Nephron progenitor cell (in vitro differentiated cells): ENCODE measurements around the gene RCCD1.
"Not testable (repeated sequence)": the region's sequence is repeated elsewhere in the genome, so short reads cannot be mapped to it uniquely, and the experiment has no call there.

Experiments used
- DNase-seq: peaks from one replicate; pipeline ENCODE4 v3.0.0; 2021
- H3K27ac Mint-ChIP-seq: 2 replicates; pipeline ENCODE4 v1.8.0; 2021; ENCODE audit warnings: mild to moderate bottlenecking, moderate library complexity, mixed read lengths
- H3K27me3 Mint-ChIP-seq: 2 replicates; pipeline ENCODE4 v1.8.0; 2021; ENCODE audit warnings: mild to moderate bottlenecking, low read depth, mixed read lengths; ENCODE audit not compliant: poor library complexity
- H3K36me3 Mint-ChIP-seq: 2 replicates; pipeline ENCODE4 v1.8.0; 2021; ENCODE audit warnings: low read depth, mixed read lengths
- H3K4me1 Mint-ChIP-seq: 2 replicates; pipeline ENCODE4 v1.8.0; 2021; ENCODE audit warnings: mixed read lengths
- H3K4me3 Mint-ChIP-seq: 2 replicates; pipeline ENCODE4 v1.8.0; 2021; ENCODE audit warnings: mild to moderate bottlenecking, moderate library complexity, mixed read lengths
- H3K9me3 Mint-ChIP-seq: 2 replicates; pipeline ENCODE4 v1.8.0; 2021; ENCODE audit warnings: mild to moderate bottlenecking, moderate library complexity, mixed read lengths
- TF ChIP-seq, protein P1 (sequence below): fragments of 200-600 bp; sonication (generic); IDR thresholded peaks from 2 replicates; pipeline ENCODE4 v1.5.0; 2021; ENCODE audit warnings: antibody characterized with exemption

RCCD1 gene

GRCh38 chr15:90907838-90908507 is 46.7 kb upstream of the RCCD1 start:
- Mint-ChIP-seq H3K36me3 (peaks cover 33% of the 10 kb centered on the region), H3K9me3 (no peaks in the 10 kb centered on the region), H3K27me3 (peaks cover 13% of the 10 kb centered on the region), H3K27ac (no peak overlapping the region), H3K4me3 (no peak overlapping the region), H3K4me1 (peaks cover 12% of the 10 kb centered on the region)
- no peak for DNase-seq
- TF ChIP-seq, protein P1, sequence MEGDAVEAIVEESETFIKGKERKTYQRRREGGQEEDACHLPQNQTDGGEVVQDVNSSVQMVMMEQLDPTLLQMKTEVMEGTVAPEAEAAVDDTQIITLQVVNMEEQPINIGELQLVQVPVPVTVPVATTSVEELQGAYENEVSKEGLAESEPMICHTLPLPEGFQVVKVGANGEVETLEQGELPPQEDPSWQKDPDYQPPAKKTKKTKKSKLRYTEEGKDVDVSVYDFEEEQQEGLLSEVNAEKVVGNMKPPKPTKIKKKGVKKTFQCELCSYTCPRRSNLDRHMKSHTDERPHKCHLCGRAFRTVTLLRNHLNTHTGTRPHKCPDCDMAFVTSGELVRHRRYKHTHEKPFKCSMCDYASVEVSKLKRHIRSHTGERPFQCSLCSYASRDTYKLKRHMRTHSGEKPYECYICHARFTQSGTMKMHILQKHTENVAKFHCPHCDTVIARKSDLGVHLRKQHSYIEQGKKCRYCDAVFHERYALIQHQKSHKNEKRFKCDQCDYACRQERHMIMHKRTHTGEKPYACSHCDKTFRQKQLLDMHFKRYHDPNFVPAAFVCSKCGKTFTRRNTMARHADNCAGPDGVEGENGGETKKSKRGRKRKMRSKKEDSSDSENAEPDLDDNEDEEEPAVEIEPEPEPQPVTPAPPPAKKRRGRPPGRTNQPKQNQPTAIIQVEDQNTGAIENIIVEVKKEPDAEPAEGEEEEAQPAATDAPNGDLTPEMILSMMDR, result no peak

DNA sequence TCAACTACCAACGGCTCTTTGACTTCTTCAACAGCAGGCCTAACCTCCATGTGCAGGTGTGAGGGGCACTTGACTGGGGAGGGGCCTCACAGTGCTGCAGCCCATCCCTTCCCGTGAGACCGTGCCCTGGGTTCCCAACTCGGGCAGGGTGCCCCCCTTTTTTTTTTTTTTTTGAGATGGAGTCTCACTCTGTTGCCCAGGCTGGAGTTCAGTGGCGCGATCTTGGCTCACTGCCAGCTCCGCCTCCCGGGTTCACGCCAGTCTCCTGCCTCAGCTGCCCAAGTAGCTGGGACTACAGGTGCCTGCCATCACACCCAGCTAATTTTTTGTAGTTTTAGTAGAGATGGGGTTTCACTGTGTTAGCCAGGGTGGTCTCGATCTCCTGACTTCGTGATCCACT is 45.2 kb upstream of the RCCD1 start:
- not testable (repeated sequence) for H3K9me3 Mint-ChIP-seq, DNase-seq, H3K4me1 Mint-ChIP-seq, H3K27ac Mint-ChIP-seq, H3K4me3 Mint-ChIP-seq, H3K27me3 Mint-ChIP-seq
- H3K36me3 Mint-ChIP-seq, result peaks cover 38% of the 10 kb centered on the region

GRCh38 chr15:90909976-90910375 is 44.7 kb upstream of the RCCD1 start:
- DNase-seq, result no peak
- peaks cover 38% of the 10 kb centered on the region for H3K36me3 Mint-ChIP-seq
- no peak overlapping the region for H3K4me3 Mint-ChIP-seq
- H3K4me1 Mint-ChIP-seq, result peaks cover 3% of the 10 kb centered on the region
- H3K9me3 Mint-ChIP-seq, result no peaks in the 10 kb centered on the region
- H3K27me3 Mint-ChIP-seq, result peaks cover 5% of the 10 kb centered on the region
- H3K27ac Mint-ChIP-seq, result no peak overlapping the region
- TF ChIP-seq, protein P1, result no peak

- TF ChIP-seq, protein P1, result no peak
- Mint-ChIP-seq H3K4me1 (peaks cover 7% of the 10 kb centered on the region), H3K36me3 (peaks cover 36% of the 10 kb centered on the region), H3K27ac (no peak overlapping the region), H3K27me3 (no peaks in the 10 kb centered on the region), H3K4me3 (no peak overlapping the region), H3K9me3 (no peaks in the 10 kb centered on the region)
- DNase-seq, result no peak
Observed at GRCh38 chr15:90910441-90911301, 44.0 kb upstream of the RCCD1 start.

DNA sequence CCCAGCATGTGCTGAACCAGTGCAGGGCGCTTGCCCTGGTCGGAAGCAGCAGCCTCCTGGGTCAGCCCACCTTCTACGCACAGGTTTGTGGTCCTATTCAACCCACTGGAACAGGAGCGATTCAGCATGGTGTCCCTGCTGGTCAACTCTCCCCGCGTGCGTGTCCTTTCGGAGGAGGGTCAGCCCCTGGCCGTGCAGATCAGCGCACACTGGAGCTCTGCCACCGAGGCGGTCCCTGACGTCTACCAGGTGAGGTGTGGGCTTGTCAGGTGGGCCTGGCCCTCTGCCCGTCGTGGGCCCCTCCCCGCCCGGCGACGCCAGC is 43.4 kb upstream of the RCCD1 start:
- Mint-ChIP-seq H3K9me3 (no peaks in the 10 kb centered on the region), H3K27me3 (no peaks in the 10 kb centered on the region), H3K27ac (no peak overlapping the region), H3K36me3 (peaks cover 31% of the 10 kb centered on the region), H3K4me1 (peaks cover 13% of the 10 kb centered on the region), H3K4me3 (no peak overlapping the region)
- TF ChIP-seq, protein P1, result no peak
- no peak for DNase-seq

DNA sequence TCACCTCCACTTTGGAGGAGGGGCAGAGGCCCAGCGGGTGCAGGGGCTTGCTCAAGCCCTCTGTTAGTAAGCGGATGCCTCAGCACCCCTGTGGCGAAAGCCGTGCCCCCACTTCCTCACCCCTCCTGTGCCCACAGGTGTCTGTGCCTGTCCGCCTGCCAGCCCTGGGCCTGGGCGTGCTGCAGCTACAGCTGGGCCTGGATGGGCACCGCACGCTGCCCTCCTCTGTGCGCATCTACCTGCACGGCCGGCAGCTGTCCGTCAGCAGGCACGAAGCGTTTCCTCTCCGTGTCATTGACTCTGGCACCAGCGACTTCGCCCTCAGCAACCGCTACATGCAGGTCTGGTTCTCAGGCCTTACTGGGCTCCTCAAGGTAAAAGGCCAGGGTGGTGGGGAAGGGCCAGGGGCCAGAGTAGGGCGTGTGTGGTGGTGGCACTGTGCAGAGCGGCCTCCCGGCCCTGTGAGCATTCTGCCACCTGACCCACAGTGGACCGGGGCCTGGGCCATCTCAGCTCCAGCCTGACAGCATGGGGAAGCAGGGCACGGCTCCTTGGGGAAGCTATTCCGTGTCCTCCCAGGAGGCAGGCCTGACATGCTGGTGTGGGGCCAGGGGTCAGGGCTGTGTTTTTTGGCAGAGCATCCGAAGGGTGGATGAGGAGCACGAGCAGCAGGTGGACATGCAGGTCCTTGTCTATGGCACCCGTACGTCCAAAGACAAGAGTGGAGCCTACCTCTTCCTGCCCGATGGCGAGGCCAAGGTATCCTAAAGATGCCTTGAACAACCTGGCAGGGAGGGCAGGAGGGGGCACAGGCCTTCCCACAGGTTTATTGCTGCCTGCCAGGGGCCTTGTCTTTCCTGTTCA is 42.5 kb upstream of the RCCD1 start:
- H3K27ac Mint-ChIP-seq, result no peak overlapping the region

More for the DNA sequence above, 42.5 kb upstream of the RCCD1 start:
- no peaks in the 10 kb centered on the region for H3K9me3 Mint-ChIP-seq
- H3K27me3 Mint-ChIP-seq, result no peaks in the 10 kb centered on the region
- no peak for DNase-seq
- H3K4me1 Mint-ChIP-seq, result peaks cover 16% of the 10 kb centered on the region
- peaks cover 32% of the 10 kb centered on the region for H3K36me3 Mint-ChIP-seq
- TF ChIP-seq, protein P1, result no peak
- H3K4me3 Mint-ChIP-seq, result no peak overlapping the region
